Activated CD8-positive, alpha-beta memory T cell treated with anti-CD3 and anti-CD28 coated beads for 24 hours (primary cell): Measurements from ENCODE around the gene DYRK1A.
A peak's percentile ranks its signal among the peaks of the same experiment; 100 is the strongest.
"Not testable (repeated sequence)": the region's sequence is repeated elsewhere in the genome, so short reads cannot be mapped to it uniquely, and the experiment has no call there.

ENCODE experiments used
- DNase-seq: peaks from one replicate; pipeline ENCODE4 v3.0.0-alpha.2; 2020

DYRK1A gene

DNA sequence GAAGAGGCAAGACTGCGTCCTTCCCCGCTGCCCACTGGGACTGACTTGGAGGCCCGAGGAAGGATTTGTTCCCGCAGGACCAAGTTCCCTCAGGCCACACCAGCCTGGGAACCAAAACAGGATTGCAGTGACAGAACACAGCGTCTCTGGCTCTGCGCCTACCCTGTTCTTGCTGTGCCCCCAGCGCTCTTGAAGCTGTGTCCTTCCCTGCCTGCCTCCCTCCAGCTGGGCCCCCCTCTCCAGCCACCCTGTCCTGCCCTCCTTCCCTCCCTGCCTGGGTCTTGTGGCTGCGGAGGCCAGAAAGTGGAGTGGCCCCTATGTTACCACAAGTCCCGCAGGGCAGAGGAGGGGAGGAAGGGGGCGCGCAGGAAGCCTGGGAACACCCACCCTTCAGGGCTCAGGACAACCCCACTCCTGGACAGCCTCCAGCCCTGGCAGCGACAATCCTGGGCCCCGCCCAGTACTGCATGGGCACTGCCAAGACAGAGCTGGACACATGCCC lies 164.9 kb downstream of the DYRK1A start:
- DNase-seq, result no peak

GRCh38 chr21:37532868-37533780 lies 166.6 kb downstream of the DYRK1A start:
- DNase-seq, result peak; percentile 61

DNA sequence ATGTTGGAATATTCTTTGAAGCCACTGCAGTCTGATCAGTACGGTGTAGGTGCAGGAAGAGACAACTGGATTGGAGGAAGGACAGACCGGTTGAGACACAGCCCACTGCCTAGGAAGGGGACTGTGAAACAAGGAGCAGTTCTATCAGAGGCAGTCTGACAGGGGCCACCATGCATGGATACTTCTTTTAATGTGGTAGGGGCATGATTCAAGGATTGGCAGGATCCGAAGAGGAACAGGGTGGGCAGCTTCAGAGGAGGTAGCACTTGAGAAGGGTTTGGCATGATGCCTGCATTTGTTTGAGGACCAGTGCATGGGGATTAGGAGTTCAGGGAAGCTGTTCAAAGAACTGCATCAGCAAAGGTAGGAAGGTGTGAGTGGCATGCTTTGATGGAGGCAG lies 167.9 kb downstream of the DYRK1A start:
- DNase-seq, result no peak

DNA sequence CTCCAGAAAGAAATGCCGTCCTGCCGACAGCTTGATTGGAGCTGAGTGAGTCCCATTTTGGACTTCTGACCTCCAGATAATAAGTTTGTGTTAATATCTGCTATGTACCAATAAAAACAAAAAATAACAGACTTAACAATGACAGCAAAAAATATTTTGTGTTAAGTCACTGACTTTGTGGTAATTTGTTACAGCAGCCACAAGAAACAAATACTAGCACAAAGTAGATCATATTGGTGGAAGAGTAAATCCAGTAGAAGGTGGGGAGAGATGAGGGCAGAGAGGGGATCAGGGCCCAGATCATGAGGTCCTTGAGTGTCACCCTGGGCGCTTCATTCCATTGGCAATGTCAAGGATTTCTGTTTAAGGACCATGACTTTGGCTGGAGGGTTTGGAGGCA lies 168.6 kb downstream of the DYRK1A start:
- no peak for DNase-seq

DNA sequence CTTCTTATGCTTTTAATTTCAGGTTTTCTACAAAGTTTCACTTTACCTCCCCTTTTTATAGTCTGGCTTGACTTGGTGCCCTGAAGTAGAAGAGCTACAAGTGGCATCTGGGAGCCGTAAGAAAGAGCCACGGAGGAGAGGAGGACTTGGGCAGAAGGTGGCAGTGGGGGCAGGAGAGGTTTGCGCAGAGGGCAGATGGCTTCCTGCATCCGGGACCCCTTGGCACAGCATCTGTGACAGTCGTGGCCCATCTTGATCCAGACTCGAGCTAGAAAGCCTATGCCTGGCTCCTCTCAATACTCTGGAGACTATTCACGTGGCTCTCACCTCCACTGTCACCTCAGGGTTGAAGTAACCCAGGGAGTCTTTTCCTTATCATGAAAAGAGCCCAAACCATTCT lies 169.1 kb downstream of the DYRK1A start:
- no peak for DNase-seq

GRCh38 chr21:37536616-37537278 lies 170.2 kb downstream of the DYRK1A start:
- DNase-seq, result no peak

DNA sequence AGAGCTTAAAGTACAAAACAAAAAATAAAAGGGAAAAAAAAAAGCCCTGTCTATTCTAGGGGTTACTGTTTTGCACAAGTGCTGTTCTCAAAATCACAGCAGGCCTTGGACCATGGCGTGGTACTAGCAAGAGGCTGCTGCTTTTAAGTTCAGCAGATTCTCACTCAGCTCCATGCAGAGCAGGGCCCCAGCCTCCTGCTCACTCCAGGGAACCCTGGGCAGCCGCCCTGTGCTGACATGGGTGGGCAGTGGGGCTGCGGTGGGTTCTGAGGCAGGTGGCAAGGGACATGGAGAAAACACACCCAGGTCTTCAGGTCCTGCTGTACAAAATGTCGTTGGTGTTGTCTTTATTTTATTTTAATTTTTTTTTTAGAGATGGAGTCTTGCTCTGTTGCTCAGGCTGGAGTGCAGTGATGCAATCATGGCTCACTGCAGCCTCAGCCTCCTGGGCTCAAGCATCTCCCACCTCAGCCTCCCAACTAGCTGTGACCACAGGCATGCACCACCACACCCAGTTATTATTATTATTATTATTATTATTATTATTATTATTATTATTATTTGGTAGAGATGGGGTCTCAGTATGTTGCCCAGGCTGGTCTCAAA lies 170.9 kb downstream of the DYRK1A start:
- no peak for DNase-seq

- no peak for DNase-seq
These were observed 172.5 kb downstream of the DYRK1A start for GRCh38 chr21:37538971-37539590.

DNA sequence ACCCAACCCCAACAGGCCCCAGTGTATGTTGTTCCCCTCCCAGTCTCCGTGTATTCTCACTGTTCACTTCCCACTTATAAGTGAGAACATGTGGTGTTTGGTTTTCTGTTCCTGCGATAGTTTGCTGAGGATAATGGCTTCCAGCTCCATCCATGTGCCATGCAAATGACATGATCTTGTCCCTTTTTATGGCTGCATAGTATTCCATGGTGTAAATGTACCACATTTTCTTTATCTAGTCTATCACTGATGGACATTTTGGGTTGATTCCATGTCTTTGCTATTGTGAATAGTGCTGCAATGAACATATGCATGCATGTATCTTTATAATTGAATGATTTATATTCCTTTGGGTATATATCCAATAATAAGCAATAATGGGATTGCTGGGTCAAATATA lies 174.6 kb downstream of the DYRK1A start:
- DNase-seq, result peak; percentile 11

GRCh38 chr21:37542512-37542911 lies 175.9 kb downstream of the DYRK1A start:
- no peak for DNase-seq

DNA sequence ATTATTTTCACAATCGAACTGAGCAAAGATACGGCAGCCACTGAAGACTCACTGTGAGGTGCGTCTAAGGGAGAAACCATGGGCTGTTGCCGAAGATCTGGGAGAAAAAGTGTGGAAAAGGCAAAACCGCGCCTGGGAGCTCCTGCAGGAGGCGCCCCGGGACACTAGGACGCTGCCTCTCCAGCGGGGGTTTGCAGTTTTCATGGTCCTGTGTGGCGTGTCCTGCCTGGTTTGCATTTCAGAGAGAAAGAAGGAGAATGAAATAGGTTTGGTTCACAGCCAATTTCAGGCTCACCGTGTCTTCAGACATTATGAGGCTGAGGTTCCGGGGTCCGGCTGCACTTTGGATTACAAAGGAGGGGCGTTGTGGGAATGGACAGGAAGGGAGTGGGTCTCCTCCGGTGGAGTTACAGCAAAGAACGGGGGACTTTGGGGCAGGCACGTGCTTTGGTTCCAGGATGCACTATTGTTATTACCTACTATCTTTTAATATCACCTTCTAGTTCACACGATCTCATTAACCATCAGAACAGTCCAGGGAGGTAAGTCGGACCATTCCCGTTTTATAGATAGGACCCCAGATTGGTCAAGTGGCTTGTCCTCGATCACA lies 179.8 kb downstream of the DYRK1A start:
- peak; percentile 43 for DNase-seq

- DNase-seq, result peak; percentile 35
These were observed 180.5 kb downstream of the DYRK1A start for GRCh38 chr21:37546949-37547614.

GRCh38 chr21:37547615-37548200 lies 181.1 kb downstream of the DYRK1A start:
- DNase-seq, result no peak

- peak; percentile 21 for DNase-seq
These were observed 182.0 kb downstream of the DYRK1A start for GRCh38 chr21:37548521-37548981.

DNA sequence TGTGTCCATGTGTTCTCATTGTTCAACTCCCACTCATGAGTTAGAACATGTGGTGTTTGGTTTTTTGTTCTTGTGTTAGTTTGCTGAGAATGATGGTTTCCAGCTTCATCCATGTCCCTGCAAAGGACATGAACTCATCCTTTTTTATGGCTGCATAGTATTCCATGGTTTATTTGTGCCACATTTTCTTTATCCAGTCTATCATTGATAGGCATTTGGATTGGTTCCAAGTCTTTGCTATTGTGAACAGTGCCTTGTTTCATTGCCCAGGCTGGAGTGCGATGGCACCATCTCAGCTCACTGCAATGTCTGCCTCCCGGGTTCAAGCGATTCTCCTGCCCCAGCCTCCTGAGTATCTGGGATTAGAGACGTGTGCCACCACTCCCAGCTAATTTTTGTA lies 183.2 kb downstream of the DYRK1A start:
- DNase-seq, result not testable (repeated sequence)

DNA sequence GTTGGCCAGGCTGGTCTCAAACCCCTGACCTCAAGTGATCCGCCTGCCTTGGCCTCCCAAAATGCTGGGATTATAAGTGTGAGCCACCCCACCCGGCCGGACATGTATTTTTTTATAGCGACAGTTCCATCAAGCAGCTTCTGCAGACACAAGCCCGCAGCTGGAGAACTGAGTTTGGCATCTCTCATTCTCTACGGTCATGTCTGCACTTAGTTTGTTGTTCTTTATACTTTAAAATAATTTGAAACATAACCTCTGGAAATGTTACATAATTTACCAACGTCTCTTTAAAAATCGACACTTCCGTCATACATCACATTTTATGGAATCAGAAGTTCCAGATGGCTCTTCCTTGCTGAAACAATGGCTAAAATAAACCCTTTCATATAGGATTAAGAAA lies 183.6 kb downstream of the DYRK1A start:
- no peak for DNase-seq

- peak; percentile 24 for DNase-seq
These were observed 184.2 kb downstream of the DYRK1A start for GRCh38 chr21:37550618-37551330.

GRCh38 chr21:37551331-37551992 lies 184.9 kb downstream of the DYRK1A start:
- no peak for DNase-seq

GRCh38 chr21:37551993-37552355 lies 185.4 kb downstream of the DYRK1A start:
- peak; percentile 33 for DNase-seq

DNA sequence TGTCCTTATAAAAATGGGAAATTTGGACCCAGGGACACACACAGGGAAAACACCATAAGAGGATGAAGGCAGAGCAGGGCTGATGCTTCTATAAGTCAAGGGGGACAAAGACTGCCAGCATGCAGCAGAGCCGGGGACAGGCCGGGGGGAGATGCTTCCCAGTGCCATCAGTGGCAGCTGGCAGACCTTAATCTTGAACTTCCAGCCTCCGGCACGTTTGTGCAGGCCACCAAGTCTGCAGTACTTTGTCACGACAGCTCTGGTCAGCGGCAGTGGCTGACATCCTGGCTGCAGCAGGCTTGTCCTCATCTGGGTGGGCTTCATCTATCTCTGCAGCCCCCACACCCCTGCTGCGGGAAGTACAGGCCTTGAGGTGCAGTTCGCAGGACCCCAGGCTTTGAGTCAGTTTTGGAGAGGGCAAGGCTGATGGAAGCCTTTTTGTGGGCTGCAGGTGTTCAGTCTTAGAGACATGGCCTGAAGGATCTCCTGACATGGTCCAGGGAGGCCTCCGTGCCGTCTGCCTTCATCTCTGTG lies 186.0 kb downstream of the DYRK1A start:
- peak; percentile 43 for DNase-seq
